Measurements from ENCODE around the gene GART.

GART gene

DNA sequence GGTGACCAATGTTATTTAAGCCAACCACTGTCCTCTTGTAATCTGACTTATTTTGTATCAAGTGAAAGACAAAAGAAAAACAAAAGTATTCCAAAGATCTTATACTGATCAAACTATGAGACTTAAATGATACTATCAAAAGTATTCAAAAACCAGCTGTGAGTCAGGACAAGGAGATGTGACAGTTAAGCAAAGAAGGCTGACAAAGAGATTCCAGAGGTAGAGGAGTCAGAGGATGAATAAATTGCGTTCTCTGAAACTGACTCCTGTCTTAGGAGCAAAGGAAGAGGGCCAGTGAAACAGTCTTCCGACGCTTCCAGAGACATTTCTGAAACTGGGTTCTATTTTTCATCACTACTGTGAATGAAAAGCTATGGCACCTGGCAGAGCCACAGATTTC lies 83.1 kb downstream of the GART start:
- no peak for DNase-seq

- no peak for DNase-seq
These were observed 86.1 kb downstream of the GART start for GRCh38 chr21:33455686-33456446.
